Type B pancreatic cell (in vitro differentiated cells): ENCODE results near the gene SCAMP2. TPM values are rescaled to one million over a fixed set of nuclear protein-coding genes. Genes with fewer than 3 reads are reported as not detected.
A peak's percentile ranks its signal among the peaks of the same experiment; 100 is the strongest.

Experiments
- DNase-seq: peaks from one replicate; pipeline ENCODE4 v3.0.0; 2021; ENCODE audit warnings: mixed read lengths; ENCODE audit not compliant: unreplicated experiment; ENCODE audit errors: extremely low spot score
- H3K27ac Mint-ChIP-seq: 2 replicates; pipeline ENCODE4 v1.8.0; 2021; ENCODE audit warnings: mild to moderate bottlenecking, mixed read lengths
- H3K27me3 Mint-ChIP-seq: 2 replicates; pipeline ENCODE4 v1.8.0; 2021; ENCODE audit warnings: mixed read lengths
- H3K36me3 Mint-ChIP-seq: 2 replicates; pipeline ENCODE4 v1.8.0; 2021; ENCODE audit warnings: mixed read lengths
- H3K4me1 Mint-ChIP-seq: one replicate; pipeline ENCODE4 v1.8.0; 2021; ENCODE audit warnings: mixed read lengths; ENCODE audit not compliant: unreplicated experiment
- H3K4me3 Mint-ChIP-seq: 2 replicates; pipeline ENCODE4 v1.8.0; 2021; ENCODE audit warnings: mild to moderate bottlenecking, mixed read lengths
- H3K9me3 Mint-ChIP-seq: 2 replicates; pipeline ENCODE4 v1.8.0; 2021; ENCODE audit warnings: mixed read lengths
- total RNA-seq: library from RNA; stranded (reverse); gene quantifications from 2 replicates; pipeline ENCODE4 v1.2.1, GENCODE V29; 2021; ENCODE audit warnings: low replicate concordance
- TF ChIP-seq, protein P1 (sequence below): fragments of 200-600 bp; sonication (generic); conservative IDR thresholded peaks from 2 replicates; pipeline ENCODE4 v1.5.0; 2021; ENCODE audit warnings: antibody characterized with exemption, mild to moderate bottlenecking

Gene SCAMP2
- total RNA-seq, 1 donor from 2014 or later, result 58.0 TPM

DNA sequence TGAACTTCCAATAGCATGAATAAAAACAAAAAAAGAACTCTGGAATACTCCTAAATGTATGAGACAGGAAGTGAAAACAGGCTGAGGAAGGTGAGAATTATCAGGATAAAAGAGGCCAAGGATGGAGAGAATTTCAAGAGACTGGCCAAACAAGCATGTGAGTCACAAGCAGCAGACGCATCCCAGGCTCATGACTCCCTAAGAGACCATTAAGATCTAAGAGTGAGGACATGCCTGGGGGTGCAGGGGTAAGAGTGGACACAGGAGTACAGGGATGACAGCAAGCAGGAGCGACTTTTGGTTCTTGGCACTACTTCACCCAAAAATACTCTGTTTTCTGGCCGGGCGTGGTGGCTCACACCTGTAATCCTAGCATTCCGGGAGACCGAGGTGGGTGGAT lies 7.1 kb downstream of the SCAMP2 start:
- H3K4me1 Mint-ChIP-seq, result peaks cover 45% of the 10 kb centered on the region
- peaks cover 14% of the 10 kb centered on the region for H3K36me3 Mint-ChIP-seq
- no peak for DNase-seq
- H3K27ac Mint-ChIP-seq, result peak overlapping the region; percentile 92
- H3K9me3 Mint-ChIP-seq, result peaks cover 4% of the 10 kb centered on the region
- no peaks in the 10 kb centered on the region for H3K27me3 Mint-ChIP-seq
- TF ChIP-seq, protein P1, sequence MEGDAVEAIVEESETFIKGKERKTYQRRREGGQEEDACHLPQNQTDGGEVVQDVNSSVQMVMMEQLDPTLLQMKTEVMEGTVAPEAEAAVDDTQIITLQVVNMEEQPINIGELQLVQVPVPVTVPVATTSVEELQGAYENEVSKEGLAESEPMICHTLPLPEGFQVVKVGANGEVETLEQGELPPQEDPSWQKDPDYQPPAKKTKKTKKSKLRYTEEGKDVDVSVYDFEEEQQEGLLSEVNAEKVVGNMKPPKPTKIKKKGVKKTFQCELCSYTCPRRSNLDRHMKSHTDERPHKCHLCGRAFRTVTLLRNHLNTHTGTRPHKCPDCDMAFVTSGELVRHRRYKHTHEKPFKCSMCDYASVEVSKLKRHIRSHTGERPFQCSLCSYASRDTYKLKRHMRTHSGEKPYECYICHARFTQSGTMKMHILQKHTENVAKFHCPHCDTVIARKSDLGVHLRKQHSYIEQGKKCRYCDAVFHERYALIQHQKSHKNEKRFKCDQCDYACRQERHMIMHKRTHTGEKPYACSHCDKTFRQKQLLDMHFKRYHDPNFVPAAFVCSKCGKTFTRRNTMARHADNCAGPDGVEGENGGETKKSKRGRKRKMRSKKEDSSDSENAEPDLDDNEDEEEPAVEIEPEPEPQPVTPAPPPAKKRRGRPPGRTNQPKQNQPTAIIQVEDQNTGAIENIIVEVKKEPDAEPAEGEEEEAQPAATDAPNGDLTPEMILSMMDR, result no peak
- peak overlapping the region; percentile 34 for H3K4me3 Mint-ChIP-seq

DNA sequence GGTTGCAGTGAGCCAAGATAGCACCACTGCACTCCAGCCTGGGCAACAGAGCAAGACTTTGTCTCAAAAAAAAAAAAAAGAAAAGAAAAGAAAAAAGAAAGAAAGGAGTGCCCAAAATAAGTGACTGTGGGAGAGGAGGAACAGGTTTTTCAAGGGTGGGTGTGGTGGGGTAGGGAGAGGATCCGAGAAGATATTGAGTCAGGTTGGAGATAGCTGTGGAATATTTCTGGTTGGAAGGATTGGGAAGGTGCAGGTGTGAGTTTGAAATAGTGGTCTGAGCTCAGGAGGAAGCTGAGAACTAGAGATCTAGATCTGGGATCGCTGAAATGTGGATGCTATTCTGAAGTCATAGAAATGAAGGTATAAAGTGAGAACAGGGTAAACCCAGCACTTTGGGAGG lies 7.8 kb downstream of the SCAMP2 start:
- Mint-ChIP-seq H3K27ac (peak overlapping the region; percentile 92), H3K27me3 (no peaks in the 10 kb centered on the region), H3K9me3 (peaks cover 4% of the 10 kb centered on the region), H3K4me1 (peaks cover 38% of the 10 kb centered on the region), H3K36me3 (peaks cover 14% of the 10 kb centered on the region), H3K4me3 (peak overlapping the region; percentile 84)
- DNase-seq, result no peak
- TF ChIP-seq, protein P1, result no peak

DNA sequence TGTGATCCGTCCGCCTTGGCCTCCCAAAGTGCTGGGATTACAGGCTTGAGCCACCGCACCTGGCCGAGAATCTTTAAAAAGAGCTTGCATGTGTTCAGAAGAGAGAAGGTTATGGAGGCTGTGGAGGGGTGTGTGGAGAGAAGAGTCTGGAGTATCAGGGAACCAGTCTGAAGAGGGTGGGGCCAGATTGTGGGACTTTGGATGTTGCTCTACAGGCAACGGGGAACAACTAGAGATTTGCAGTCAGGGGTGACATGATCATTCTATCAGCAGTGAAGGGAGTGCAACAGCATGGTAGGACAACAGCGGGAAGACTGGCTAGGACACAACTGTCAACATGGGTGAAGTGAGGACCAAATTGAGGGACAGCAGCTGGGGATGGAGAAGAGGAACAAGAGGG lies 8.9 kb downstream of the SCAMP2 start:
- TF ChIP-seq, protein P1, result no peak
- Mint-ChIP-seq H3K27ac (peak overlapping the region; percentile 82), H3K27me3 (no peaks in the 10 kb centered on the region), H3K4me1 (peaks cover 34% of the 10 kb centered on the region), H3K36me3 (peaks cover 14% of the 10 kb centered on the region), H3K9me3 (peaks cover 4% of the 10 kb centered on the region), H3K4me3 (peak overlapping the region; percentile 36)
- DNase-seq, result no peak

DNA sequence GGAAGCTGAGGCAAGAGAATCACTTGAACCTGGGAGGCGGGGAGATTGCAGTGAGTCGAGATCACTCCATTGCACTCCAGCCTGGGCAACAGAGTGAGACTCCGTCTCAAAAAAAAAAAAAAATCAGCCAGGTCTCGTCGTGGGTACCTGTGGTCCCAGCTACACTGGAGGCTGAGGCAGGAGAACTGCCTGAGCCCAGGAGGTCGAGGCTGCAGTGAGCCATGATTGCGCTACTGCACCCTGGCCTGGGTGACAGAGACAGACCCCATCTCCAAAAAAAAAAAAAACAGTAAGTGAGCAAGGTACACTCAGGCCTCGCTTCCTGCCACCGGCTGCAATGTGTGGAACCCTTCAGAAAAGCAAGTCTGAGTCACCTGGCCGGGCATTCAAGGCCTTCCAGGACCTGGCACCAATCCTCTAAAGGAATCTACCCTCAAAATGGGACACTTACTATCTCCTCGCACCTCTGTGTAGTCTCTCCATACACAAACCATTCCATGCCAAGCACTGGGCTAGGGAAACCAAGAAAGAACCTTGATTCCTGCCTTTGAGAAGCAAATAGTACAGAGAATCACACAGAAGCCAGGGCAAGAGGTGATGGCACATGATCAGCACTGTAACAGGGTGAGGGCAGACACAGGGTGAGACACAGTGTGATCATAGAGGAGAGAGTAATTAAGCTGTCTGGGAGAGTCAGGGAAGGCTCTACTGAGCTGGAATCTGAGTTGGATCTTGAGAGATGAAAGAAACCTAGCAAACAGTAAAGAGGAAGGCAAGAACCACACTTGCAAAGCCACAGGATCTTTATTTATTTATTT lies 9.7 kb downstream of the SCAMP2 start:
- peak overlapping the region; percentile 2 for H3K4me3 Mint-ChIP-seq
- TF ChIP-seq, protein P1, result no peak

DNA sequence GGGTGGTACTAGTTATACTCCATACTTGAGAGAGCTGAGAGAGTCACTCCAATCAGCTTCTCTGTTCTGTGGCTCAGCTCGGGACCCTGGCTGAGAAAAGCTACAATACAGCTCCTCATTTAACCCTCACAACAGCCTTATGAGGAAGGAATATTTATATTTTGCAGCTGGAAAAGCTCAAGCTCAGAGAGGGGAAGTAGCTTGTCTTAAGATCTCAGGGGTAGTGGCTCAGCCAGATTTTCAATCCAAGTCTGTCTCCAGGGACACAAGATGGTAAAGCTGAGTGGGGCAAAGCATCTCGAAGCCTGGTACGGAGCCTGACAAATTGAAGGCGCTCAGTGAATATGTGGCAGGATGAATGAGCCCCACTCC lies 14.8 kb downstream of the SCAMP2 start:
- no peak for DNase-seq
- Mint-ChIP-seq H3K4me3 (no peak overlapping the region), H3K4me1 (peaks cover 9% of the 10 kb centered on the region), H3K27ac (peak overlapping the region; percentile 26), H3K36me3 (peaks cover 3% of the 10 kb centered on the region), H3K27me3 (no peaks in the 10 kb centered on the region), H3K9me3 (no peaks in the 10 kb centered on the region)
- TF ChIP-seq, protein P1, result no peak

More for the DNA sequence above, 9.7 kb downstream of the SCAMP2 start:
- Mint-ChIP-seq H3K27me3 (no peaks in the 10 kb centered on the region), H3K9me3 (peaks cover 4% of the 10 kb centered on the region), H3K4me1 (peaks cover 34% of the 10 kb centered on the region), H3K36me3 (peaks cover 14% of the 10 kb centered on the region), H3K27ac (peak overlapping the region; percentile 44)
- DNase-seq, result no peak
